GM12878 (cell line): Measurements from ENCODE around the gene MAN2B2.

Experiments used
- GABPA ChIP-seq: IDR thresholded peaks from 2 replicates; pipeline ENCODE4 v1.6.1; 2014; ENCODE audit warnings: antibody characterized with exemption, low read depth, mild to moderate bottlenecking, inconsistent platforms
- PAX5 ChIP-seq: IDR thresholded peaks from 2 replicates; pipeline ENCODE4 v1.6.1; 2011; ENCODE audit warnings: low read depth, low read length, borderline replicate concordance
- POLR2A ChIP-seq: IDR thresholded peaks from 2 replicates; pipeline ENCODE4 v1.6.1; 2011; ENCODE audit warnings: low read depth, mild to moderate bottlenecking, low read length
- YY1 ChIP-seq: IDR thresholded peaks from 2 replicates; pipeline ENCODE4 v1.6.1; 2011; ENCODE audit warnings: low read depth, mild to moderate bottlenecking, low read length
- ZNF384 ChIP-seq: IDR thresholded peaks from 2 replicates; pipeline ENCODE4 v1.6.1; 2012; ENCODE audit warnings: low read depth, mild to moderate bottlenecking, low read length, improper control_type of control experiment, borderline replicate concordance
- TF ChIP-seq, protein P1 (sequence below), 3 experiments: IDR thresholded peaks in 2 of 3; conservative IDR thresholded peaks in 1 of 3; 2 replicates each; pipeline ENCODE4 v1.5.1; 2011; ENCODE audit warnings: low read depth in 3 of 3, low read length in 3 of 3, mild to moderate bottlenecking in 3 of 3, control low read depth in 2 of 3, moderate library complexity in 2 of 3, inconsistent platforms in 1 of 3, mixed read lengths in 1 of 3; ENCODE audit not compliant: control insufficient read depth in 2 of 3, insufficient read depth in 1 of 3; ENCODE audit errors: extremely low read depth in 1 of 3

DNA sequence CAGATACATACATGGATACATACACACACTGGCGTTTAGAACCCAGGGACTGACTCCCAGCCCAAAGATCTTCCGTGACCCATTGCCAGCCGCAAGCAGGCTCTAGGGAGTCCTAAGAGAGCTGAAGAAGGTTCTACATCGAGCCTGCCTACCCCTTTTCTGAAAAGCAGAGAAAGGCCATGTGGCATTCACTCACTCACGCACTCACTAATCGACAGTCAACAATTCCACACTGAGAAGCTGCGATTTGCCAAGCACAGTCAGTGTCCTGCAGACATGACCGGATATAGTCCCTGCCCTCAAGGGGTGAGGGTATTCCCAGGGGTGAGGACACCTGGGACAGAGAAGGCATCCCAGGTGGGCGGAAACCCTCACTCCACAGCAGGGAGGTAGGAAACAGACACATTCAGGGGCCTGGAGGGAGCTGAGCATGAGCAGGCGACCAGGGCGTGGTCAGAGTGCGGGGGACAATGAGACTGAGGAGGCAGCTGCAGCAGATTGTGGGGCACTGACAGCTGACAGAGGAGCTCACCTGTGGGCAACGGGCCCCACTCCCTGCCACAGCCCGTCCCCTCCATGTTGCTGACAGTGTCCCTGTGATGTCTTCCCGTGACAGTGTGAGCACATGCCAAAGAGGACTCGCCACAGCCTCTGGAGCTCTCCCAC lies 13.2 kb upstream of the MAN2B2 start:
- TF ChIP-seq, protein P1, sequence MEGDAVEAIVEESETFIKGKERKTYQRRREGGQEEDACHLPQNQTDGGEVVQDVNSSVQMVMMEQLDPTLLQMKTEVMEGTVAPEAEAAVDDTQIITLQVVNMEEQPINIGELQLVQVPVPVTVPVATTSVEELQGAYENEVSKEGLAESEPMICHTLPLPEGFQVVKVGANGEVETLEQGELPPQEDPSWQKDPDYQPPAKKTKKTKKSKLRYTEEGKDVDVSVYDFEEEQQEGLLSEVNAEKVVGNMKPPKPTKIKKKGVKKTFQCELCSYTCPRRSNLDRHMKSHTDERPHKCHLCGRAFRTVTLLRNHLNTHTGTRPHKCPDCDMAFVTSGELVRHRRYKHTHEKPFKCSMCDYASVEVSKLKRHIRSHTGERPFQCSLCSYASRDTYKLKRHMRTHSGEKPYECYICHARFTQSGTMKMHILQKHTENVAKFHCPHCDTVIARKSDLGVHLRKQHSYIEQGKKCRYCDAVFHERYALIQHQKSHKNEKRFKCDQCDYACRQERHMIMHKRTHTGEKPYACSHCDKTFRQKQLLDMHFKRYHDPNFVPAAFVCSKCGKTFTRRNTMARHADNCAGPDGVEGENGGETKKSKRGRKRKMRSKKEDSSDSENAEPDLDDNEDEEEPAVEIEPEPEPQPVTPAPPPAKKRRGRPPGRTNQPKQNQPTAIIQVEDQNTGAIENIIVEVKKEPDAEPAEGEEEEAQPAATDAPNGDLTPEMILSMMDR (IDR thresholded peaks at IDR 0.05 in 2 of 3, conservative IDR thresholded peaks at IDR 0.05 in 1 of 3; ENCODE audit: control insufficient read depth in 2 of 3, extremely low read depth in 1 of 3, insufficient read depth in 1 of 3, low read depth in 3 of 3, low read length in 3 of 3) = no peak
- TF ChIP-seq YY1 (no peak), GABPA (no peak), PAX5 (no peak), POLR2A (no peak), ZNF384 (no peak)
